HepG2 (cell line): Measurements from ENCODE around the gene SPATA25. TPM values are rescaled to one million over a fixed set of nuclear protein-coding genes. Genes with fewer than 3 reads are reported as not detected.
A peak's percentile ranks its signal among the peaks of the same experiment; 100 is the strongest.

ENCODE experiments used
- BCL6 ChIP-seq: IDR thresholded peaks from 2 replicates; pipeline ENCODE4 v1.6.1; 2016; ENCODE audit warnings: missing genetic modification reagents, missing compliant biosample characterization
- BRCA1 ChIP-seq: sonication (generic); formaldehyde crosslinking; IDR thresholded peaks from 2 replicates; pipeline ENCODE4 v1.4.0; 2020; ENCODE audit warnings: missing genetic modification reagents
- FOSL1 ChIP-seq: sonication (generic); formaldehyde crosslinking; IDR thresholded peaks from 2 replicates; pipeline ENCODE4 v1.9.0; 2021; ENCODE audit warnings: missing genetic modification reagents, borderline replicate concordance
- MAZ ChIP-seq, 2 experiments: sonication (generic) in 1 of 2; formaldehyde crosslinking in 1 of 2; IDR thresholded peaks; 2 replicates each; pipeline versions ENCODE4 v1.5.0 to v1.6.1; 2012 to 2020; ENCODE audit warnings: low read depth in 2 of 2, mild to moderate bottlenecking in 2 of 2, borderline replicate concordance in 1 of 2, improper control_type of control experiment in 1 of 2, low read length in 1 of 2, missing genetic modification reagents in 1 of 2, moderate library complexity in 1 of 2
- NFATC3 ChIP-seq: sonication (generic); formaldehyde crosslinking; IDR thresholded peaks from 2 replicates; pipeline ENCODE4 v1.5.1; 2020; ENCODE audit warnings: mild to moderate bottlenecking, missing genetic modification reagents
- RCOR2 ChIP-seq: IDR thresholded peaks from 2 replicates; pipeline ENCODE4 v1.6.1; 2016; ENCODE audit warnings: missing biosample characterization, missing genetic modification reagents
- SAP130 ChIP-seq: IDR thresholded peaks from 2 replicates; pipeline ENCODE4 v1.6.1; 2016; ENCODE audit warnings: low read depth
- TEAD3 ChIP-seq: optimal IDR thresholded peaks from 2 replicates; pipeline ENCODE3; 2016; ENCODE audit warnings: borderline replicate concordance
- polyA plus RNA-seq, 8 experiments: library from polyadenylated mRNA; depleted of rRNA in 3 of 8; stranded (reverse) in 7 of 8; unstranded in 1 of 8; fragments of >200 nt; fragmentation: Illumina TruSeq in 4 of 8; extraction: Trizol in 4 of 8; gene quantifications; 2 replicates each; pipeline versions ENCODE4 v1.2.1 to v1.2.3, GENCODE V29; 2011 to 2016; ENCODE audit warnings: low read depth in 4 of 8, missing spikeins in 1 of 8, mixed read lengths in 1 of 8; ENCODE audit not compliant: insufficient read depth in 1 of 8
- total RNA-seq, 5 experiments: library from RNA; depleted of rRNA; stranded (reverse); fragments of >200 nt; fragmentation: Illumina TruSeq; extraction: Trizol; gene quantifications; 2 replicates each; pipeline ENCODE4 v1.2.3, GENCODE V29; 2016; ENCODE audit warnings: low read depth in 1 of 5
- TF ChIP-seq, protein P1 (sequence below): sonication (generic); formaldehyde crosslinking; IDR thresholded peaks from 2 replicates; pipeline ENCODE4 v1.4.0; 2020; ENCODE audit warnings: missing genetic modification reagents
- TF ChIP-seq, protein P2 (sequence below): sonication (generic); formaldehyde crosslinking; IDR thresholded peaks from 2 replicates; pipeline ENCODE4 v1.4.0; 2020; ENCODE audit warnings: missing genetic modification reagents
- TF ChIP-seq, protein P3 (sequence below): sonication (generic); formaldehyde crosslinking; IDR thresholded peaks from 2 replicates; pipeline ENCODE4 v1.8.0; 2022; ENCODE audit warnings: missing genetic modification reagents, mild to moderate bottlenecking, inconsistent platforms, borderline replicate concordance
- TF ChIP-seq, protein P4 (sequence below): sonication (generic); formaldehyde crosslinking; IDR thresholded peaks from 2 replicates; pipeline ENCODE4 v1.4.0; 2020; ENCODE audit warnings: missing genetic modification reagents, borderline replicate concordance
- TF ChIP-seq, protein P5 (sequence below), 2 experiments: sonication (generic) in 1 of 2; formaldehyde crosslinking in 1 of 2; IDR thresholded peaks; 2 replicates each; pipeline versions ENCODE4 v1.4.0 to v1.6.1; 2018 to 2020; ENCODE audit warnings: missing genetic modification reagents in 2 of 2, borderline replicate concordance in 1 of 2, low read depth in 1 of 2, mild to moderate bottlenecking in 1 of 2, missing biosample characterization in 1 of 2

Gene SPATA25
- total and polyA plus RNA-seq, 2 of the 13 experiments (the other 11 are each of a cell fraction or from before 2014, with no cell fraction given): 4.8 to 7.6 TPM

DNA sequence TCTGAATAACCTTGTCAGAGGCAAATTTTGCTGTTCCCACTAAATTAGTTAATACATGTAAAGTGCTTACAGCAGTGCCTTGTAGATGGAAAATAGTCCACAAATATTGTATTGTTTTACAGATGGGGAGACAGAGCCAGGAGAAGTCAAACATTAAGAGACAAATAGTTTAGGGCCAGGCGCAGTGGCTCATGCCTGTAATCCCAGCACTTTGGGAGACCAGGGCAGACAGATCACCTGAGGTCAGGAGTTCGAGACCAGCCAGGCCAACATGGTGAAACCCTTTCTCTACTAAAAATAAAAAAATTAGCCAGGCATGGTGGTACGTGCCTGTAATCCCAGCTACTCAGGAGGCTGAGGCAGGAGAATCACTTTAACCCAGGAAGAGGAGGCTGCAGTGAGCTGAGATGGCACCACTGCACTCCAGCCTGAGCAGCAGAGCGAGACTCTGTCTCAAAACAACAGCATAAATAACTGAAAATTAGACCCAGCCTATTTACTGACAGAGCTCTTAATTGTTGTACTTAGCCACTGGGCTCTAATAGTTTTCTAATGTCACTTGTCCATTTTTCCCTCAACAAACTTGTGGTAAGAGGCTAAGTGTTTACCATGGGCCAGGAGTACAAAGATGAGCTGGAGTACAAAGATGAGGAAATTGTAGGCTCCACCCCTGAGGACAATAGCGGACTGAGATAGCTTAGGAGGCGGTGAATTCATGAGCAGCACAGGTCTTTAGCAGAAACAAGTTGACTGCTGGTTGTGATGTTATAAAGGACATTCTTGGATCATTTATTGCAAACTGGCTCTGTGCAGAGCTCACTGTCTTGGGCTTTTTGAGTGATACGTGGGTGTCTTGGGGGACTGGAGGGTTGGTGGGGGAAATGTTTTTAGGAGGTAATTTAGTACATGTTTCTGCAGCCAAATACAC is 23.6 kb downstream of the SPATA25 start (continued):
- TF ChIP-seq, protein P1, sequence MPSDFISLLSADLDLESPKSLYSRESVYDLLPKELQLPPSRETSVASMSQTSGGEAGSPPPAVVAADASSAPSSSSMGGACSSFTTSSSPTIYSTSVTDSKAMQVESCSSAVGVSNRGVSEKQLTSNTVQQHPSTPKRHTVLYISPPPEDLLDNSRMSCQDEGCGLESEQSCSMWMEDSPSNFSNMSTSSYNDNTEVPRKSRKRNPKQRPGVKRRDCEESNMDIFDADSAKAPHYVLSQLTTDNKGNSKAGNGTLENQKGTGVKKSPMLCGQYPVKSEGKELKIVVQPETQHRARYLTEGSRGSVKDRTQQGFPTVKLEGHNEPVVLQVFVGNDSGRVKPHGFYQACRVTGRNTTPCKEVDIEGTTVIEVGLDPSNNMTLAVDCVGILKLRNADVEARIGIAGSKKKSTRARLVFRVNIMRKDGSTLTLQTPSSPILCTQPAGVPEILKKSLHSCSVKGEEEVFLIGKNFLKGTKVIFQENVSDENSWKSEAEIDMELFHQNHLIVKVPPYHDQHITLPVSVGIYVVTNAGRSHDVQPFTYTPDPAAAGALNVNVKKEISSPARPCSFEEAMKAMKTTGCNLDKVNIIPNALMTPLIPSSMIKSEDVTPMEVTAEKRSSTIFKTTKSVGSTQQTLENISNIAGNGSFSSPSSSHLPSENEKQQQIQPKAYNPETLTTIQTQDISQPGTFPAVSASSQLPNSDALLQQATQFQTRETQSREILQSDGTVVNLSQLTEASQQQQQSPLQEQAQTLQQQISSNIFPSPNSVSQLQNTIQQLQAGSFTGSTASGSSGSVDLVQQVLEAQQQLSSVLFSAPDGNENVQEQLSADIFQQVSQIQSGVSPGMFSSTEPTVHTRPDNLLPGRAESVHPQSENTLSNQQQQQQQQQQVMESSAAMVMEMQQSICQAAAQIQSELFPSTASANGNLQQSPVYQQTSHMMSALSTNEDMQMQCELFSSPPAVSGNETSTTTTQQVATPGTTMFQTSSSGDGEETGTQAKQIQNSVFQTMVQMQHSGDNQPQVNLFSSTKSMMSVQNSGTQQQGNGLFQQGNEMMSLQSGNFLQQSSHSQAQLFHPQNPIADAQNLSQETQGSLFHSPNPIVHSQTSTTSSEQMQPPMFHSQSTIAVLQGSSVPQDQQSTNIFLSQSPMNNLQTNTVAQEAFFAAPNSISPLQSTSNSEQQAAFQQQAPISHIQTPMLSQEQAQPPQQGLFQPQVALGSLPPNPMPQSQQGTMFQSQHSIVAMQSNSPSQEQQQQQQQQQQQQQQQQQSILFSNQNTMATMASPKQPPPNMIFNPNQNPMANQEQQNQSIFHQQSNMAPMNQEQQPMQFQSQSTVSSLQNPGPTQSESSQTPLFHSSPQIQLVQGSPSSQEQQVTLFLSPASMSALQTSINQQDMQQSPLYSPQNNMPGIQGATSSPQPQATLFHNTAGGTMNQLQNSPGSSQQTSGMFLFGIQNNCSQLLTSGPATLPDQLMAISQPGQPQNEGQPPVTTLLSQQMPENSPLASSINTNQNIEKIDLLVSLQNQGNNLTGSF (CRISPR knock-in tag): no peak
- TF ChIP-seq, protein P2, sequence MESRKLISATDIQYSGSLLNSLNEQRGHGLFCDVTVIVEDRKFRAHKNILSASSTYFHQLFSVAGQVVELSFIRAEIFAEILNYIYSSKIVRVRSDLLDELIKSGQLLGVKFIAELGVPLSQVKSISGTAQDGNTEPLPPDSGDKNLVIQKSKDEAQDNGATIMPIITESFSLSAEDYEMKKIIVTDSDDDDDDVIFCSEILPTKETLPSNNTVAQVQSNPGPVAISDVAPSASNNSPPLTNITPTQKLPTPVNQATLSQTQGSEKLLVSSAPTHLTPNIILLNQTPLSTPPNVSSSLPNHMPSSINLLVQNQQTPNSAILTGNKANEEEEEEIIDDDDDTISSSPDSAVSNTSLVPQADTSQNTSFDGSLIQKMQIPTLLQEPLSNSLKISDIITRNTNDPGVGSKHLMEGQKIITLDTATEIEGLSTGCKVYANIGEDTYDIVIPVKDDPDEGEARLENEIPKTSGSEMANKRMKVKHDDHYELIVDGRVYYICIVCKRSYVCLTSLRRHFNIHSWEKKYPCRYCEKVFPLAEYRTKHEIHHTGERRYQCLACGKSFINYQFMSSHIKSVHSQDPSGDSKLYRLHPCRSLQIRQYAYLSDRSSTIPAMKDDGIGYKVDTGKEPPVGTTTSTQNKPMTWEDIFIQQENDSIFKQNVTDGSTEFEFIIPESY: no peak
- peak; percentile 83 for TF ChIP-seq SAP130
- peak; percentile 82 for TF ChIP-seq TEAD3 (CRISPR knock-in tag)
- TF ChIP-seq, protein P3, sequence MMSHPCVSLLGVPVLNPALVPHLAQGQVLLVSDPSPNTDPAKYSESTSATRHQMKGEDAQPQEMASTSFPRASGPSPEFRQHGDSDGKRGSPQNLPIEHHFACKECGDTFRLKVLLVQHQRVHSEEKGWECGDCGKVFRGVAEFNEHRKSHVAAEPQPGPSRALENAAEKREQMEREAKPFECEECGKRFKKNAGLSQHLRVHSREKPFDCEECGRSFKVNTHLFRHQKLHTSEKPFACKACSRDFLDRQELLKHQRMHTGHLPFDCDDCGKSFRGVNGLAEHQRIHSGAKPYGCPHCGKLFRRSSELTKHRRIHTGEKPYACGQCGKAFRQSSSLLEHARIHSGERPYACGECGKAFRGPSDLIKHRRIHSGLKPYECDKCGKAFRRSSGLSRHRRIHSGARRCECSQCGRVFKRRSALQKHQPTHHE (CRISPR knock-in tag): no peak
- peak; percentile 57; the same call in 1 of the 2 replicates for TF ChIP-seq RCOR2 (CRISPR knock-in tag)
- no peak for TF ChIP-seq MAZ (IDR thresholded peaks at IDR 0.05; ENCODE audit: borderline replicate concordance, low read depth, low read length)
- no peak for TF ChIP-seq MAZ (CRISPR knock-in tag; IDR thresholded peaks at IDR 0.05; ENCODE audit: low read depth)
- peak; percentile 72 for TF ChIP-seq BCL6 (CRISPR knock-in tag)
- no peak for TF ChIP-seq BRCA1
- TF ChIP-seq NFATC3 (CRISPR knock-in tag): no peak
- TF ChIP-seq FOSL1 (CRISPR knock-in tag): no peak
- TF ChIP-seq, protein P4, sequence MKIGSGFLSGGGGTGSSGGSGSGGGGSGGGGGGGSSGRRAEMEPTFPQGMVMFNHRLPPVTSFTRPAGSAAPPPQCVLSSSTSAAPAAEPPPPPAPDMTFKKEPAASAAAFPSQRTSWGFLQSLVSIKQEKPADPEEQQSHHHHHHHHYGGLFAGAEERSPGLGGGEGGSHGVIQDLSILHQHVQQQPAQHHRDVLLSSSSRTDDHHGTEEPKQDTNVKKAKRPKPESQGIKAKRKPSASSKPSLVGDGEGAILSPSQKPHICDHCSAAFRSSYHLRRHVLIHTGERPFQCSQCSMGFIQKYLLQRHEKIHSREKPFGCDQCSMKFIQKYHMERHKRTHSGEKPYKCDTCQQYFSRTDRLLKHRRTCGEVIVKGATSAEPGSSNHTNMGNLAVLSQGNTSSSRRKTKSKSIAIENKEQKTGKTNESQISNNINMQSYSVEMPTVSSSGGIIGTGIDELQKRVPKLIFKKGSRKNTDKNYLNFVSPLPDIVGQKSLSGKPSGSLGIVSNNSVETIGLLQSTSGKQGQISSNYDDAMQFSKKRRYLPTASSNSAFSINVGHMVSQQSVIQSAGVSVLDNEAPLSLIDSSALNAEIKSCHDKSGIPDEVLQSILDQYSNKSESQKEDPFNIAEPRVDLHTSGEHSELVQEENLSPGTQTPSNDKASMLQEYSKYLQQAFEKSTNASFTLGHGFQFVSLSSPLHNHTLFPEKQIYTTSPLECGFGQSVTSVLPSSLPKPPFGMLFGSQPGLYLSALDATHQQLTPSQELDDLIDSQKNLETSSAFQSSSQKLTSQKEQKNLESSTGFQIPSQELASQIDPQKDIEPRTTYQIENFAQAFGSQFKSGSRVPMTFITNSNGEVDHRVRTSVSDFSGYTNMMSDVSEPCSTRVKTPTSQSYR (CRISPR knock-in tag): no peak; the same call in 1 of the 2 replicates
- TF ChIP-seq, protein P5, sequence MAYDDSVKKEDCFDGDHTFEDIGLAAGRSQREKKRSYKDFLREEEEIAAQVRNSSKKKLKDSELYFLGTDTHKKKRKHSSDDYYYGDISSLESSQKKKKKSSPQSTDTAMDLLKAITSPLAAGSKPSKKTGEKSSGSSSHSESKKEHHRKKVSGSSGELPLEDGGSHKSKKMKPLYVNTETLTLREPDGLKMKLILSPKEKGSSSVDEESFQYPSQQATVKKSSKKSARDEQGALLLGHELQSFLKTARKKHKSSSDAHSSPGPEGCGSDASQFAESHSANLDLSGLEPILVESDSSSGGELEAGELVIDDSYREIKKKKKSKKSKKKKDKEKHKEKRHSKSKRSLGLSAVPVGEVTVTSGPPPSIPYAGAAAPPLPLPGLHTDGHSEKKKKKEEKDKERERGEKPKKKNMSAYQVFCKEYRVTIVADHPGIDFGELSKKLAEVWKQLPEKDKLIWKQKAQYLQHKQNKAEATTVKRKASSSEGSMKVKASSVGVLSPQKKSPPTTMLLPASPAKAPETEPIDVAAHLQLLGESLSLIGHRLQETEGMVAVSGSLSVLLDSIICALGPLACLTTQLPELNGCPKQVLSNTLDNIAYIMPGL (CRISPR knock-in tag; IDR thresholded peaks at IDR 0.05; ENCODE audit: borderline replicate concordance in 1 of 2, low read depth in 1 of 2): no peak
